Measurements from ENCODE around the gene SSR4.

Gene SSR4

GRCh38 chrX:153782313-153782712 lies 12.2 kb upstream of the SSR4 start:
- no peak for DNase-seq

GRCh38 chrX:153782871-153783270 lies 11.6 kb upstream of the SSR4 start:
- no peak for DNase-seq

- no peak for DNase-seq
These were observed 11.0 kb upstream of the SSR4 start for GRCh38 chrX:153783378-153784013.

- no peak for DNase-seq
These were observed 10.0 kb upstream of the SSR4 start for GRCh38 chrX:153784325-153784967.

GRCh38 chrX:153786669-153787068 lies 7.8 kb upstream of the SSR4 start:
- DNase-seq: no peak

GRCh38 chrX:153789654-153790053 lies 4.8 kb upstream of the SSR4 start:
- no peak for DNase-seq

GRCh38 chrX:153791104-153791852 lies 3.2 kb upstream of the SSR4 start:
- DNase-seq: no peak

GRCh38 chrX:153792368-153792767 lies 2.1 kb upstream of the SSR4 start:
- no peak for DNase-seq

GRCh38 chrX:153793291-153793690 lies 1.2 kb upstream of the SSR4 start:
- DNase-seq: no peak

- DNase-seq: no peak
These were observed 689 bp downstream of the SSR4 start for GRCh38 chrX:153794897-153795816.

- DNase-seq: no peak
These were observed 3.0 kb downstream of the SSR4 start for GRCh38 chrX:153797415-153798015.

GRCh38 chrX:153799326-153799725 lies 4.9 kb downstream of the SSR4 start:
- DNase-seq: no peak

- DNase-seq: no peak
These were observed 5.8 kb downstream of the SSR4 start for GRCh38 chrX:153800177-153800722.

- DNase-seq: no peak
These were observed 6.3 kb downstream of the SSR4 start for GRCh38 chrX:153800746-153801145.

GRCh38 chrX:153801669-153802068 lies 7.2 kb downstream of the SSR4 start:
- DNase-seq: no peak

- DNase-seq: no peak
These were observed 8.1 kb downstream of the SSR4 start for GRCh38 chrX:153802513-153803045.

- no peak for DNase-seq
These were observed 9.0 kb downstream of the SSR4 start for GRCh38 chrX:153803211-153804099.

- no peak for DNase-seq
These were observed 9.7 kb downstream of the SSR4 start for GRCh38 chrX:153804100-153804595.

- DNase-seq: no peak
These were observed 10.2 kb downstream of the SSR4 start for GRCh38 chrX:153804621-153805020.

GRCh38 chrX:153805436-153805835 lies 11.0 kb downstream of the SSR4 start:
- DNase-seq: no peak
